ENCODE results near the gene PRRG4. TPM values are rescaled to one million over a fixed set of nuclear protein-coding genes. Genes with fewer than 3 reads are reported as not detected.

Gene PRRG4
- total and polyA plus RNA-seq, 4 experiments from 2014 or later, result not detected

Other genes with a start within 250 kb of the PRRG4 start
- gene EIF3M, start 246.1 kb upstream of the PRRG4 start, total RNA-seq, result 100 to 1,000 TPM; 214 to 223 TPM
- 100 to 1,000 TPM; 303 to 321 TPM for gene EIF3M, start 246.1 kb upstream of the PRRG4 start, polyA plus RNA-seq
- not detected for gene CCDC73, start 35.3 kb upstream of the PRRG4 start, total RNA-seq
- not detected for gene CCDC73, start 35.3 kb upstream of the PRRG4 start, polyA plus RNA-seq
- gene QSER1, start 62.9 kb downstream of the PRRG4 start, total RNA-seq, result 10 to 100 TPM; 11.9 to 13.0 TPM
- gene QSER1, start 62.9 kb downstream of the PRRG4 start, polyA plus RNA-seq, result 1 to 10 TPM in 1 of 2 donors, under 1 TPM in 1; 0.18 to 1.1 TPM
- gene DEPDC7, start 186.0 kb downstream of the PRRG4 start, total RNA-seq, result 1 to 10 TPM; 1.4 to 1.9 TPM
- under 1 TPM; 0.37 to 0.68 TPM for gene DEPDC7, start 186.0 kb downstream of the PRRG4 start, polyA plus RNA-seq
- 10 to 100 TPM; 20.2 to 20.9 TPM for gene TCP11L1, start 209.6 kb downstream of the PRRG4 start, total RNA-seq
- 1 to 10 TPM; 6.0 to 6.6 TPM for gene TCP11L1, start 209.6 kb downstream of the PRRG4 start, polyA plus RNA-seq

Measured in CD4-positive, alpha-beta memory T cell (primary cell).